ENCODE results near the gene CIDEC.

- TF ChIP-seq POLR2A (IDR thresholded peaks at IDR 0.05) (no peak), POLR2AphosphoS5 (IDR thresholded peaks at IDR 0.05) (no peak)
Measured at GRCh38 chr3:9852528-9852927, 27.5 kb downstream of the CIDEC start.
